ENCODE results near the gene KCNK4. TPM values are rescaled to one million over a fixed set of nuclear protein-coding genes. Genes with fewer than 3 reads are reported as not detected.
"Not testable (repeated sequence)": the region's sequence is repeated elsewhere in the genome, so short reads cannot be mapped to it uniquely, and the experiment has no call there.

Gene KCNK4
- total RNA-seq, 2 donors from 2014 or later, result not detected

- Histone ChIP-seq H3K9me3 (no peaks in the 10 kb centered on the region), H3K4me1 (ENCODE audit: control insufficient read depth in 1 of 2, low read depth in 2 of 2) (peaks cover 14 to 40% of the 10 kb centered on the region in 2 donors), H3K27ac (peak overlapping the region; percentile 78 to 90), H3K27me3 (replicated peaks; ENCODE audit: insufficient read depth) (no peaks in the 10 kb centered on the region), H3K36me3 (peaks cover 9% of the 10 kb centered on the region), H3K4me3 (peak overlapping the region; percentile 73)
- no peak for TF ChIP-seq CTCF (IDR thresholded peaks at IDR 0.05)
- no peak for ATAC-seq (ENCODE audit: insufficient number of reproducible peaks, low FRiP score, low read depth)
- DNase-seq (ENCODE audit: low spot score), result no peak
These were observed 45.7 kb upstream of the KCNK4 start for GRCh38 chr11:64245401-64245796.

- Histone ChIP-seq H3K4me3 (peak overlapping the region; percentile 73), H3K4me1 (ENCODE audit: control insufficient read depth in 1 of 2, low read depth in 2 of 2) (peaks cover 19 to 44% of the 10 kb centered on the region in 2 donors), H3K27ac (peak overlapping the region; percentile 78 to 90), H3K36me3 (peaks cover 9% of the 10 kb centered on the region), H3K9me3 (no peaks in the 10 kb centered on the region), H3K27me3 (replicated peaks; ENCODE audit: insufficient read depth) (no peaks in the 10 kb centered on the region)
- no peak for TF ChIP-seq CTCF (IDR thresholded peaks at IDR 0.05)
- peak; percentile 69 for DNase-seq (ENCODE audit: low spot score)
- ATAC-seq (ENCODE audit: insufficient number of reproducible peaks, low FRiP score, low read depth), result no peak
These were observed 45.1 kb upstream of the KCNK4 start for GRCh38 chr11:64245797-64246620.

GRCh38 chr11:64246621-64246870, 44.6 kb upstream of the KCNK4 start:
- DNase-seq (ENCODE audit: low spot score); H3K9me3 ChIP-seq; H3K27me3 ChIP-seq (replicated peaks; ENCODE audit: insufficient read depth); ATAC-seq (ENCODE audit: insufficient number of reproducible peaks, low FRiP score, low read depth); H3K36me3 ChIP-seq: not testable (repeated sequence)
- peak overlapping the region in 1 of 2 donors; percentile 93 for H3K27ac ChIP-seq
- peak overlapping the region; percentile 98 for H3K4me3 ChIP-seq
- H3K4me1 ChIP-seq (ENCODE audit: control insufficient read depth in 1 of 2, low read depth in 2 of 2), result peaks cover 19 to 46% of the 10 kb centered on the region in 2 donors

- TF ChIP-seq CTCF (IDR thresholded peaks at IDR 0.05), result peak; percentile 11
- DNase-seq (ENCODE audit: low spot score) (peak; percentile 58), ATAC-seq (ENCODE audit: insufficient number of reproducible peaks, low FRiP score, low read depth) (no peak)
- Histone ChIP-seq H3K4me1 (ENCODE audit: control insufficient read depth in 1 of 2, low read depth in 2 of 2) (peaks cover 20 to 47% of the 10 kb centered on the region in 2 donors), H3K9me3 (no peaks in the 10 kb centered on the region), H3K4me3 (peak within 1 kb of the TSS; percentile 98), H3K36me3 (peaks cover 9% of the 10 kb centered on the region), H3K27ac (peak within 1 kb of the TSS; percentile 78 to 93), H3K27me3 (replicated peaks; ENCODE audit: insufficient read depth) (no peaks in the 10 kb centered on the region)
These were observed 44.0 kb upstream of the KCNK4 start, which contains the start of gene PPP1R14B for GRCh38 chr11:64246871-64247728. Gene PPP1R14B (minus strand): TSS chr11:64246943. CDS start chr11:64246673, 270 bp downstream.

DNA sequence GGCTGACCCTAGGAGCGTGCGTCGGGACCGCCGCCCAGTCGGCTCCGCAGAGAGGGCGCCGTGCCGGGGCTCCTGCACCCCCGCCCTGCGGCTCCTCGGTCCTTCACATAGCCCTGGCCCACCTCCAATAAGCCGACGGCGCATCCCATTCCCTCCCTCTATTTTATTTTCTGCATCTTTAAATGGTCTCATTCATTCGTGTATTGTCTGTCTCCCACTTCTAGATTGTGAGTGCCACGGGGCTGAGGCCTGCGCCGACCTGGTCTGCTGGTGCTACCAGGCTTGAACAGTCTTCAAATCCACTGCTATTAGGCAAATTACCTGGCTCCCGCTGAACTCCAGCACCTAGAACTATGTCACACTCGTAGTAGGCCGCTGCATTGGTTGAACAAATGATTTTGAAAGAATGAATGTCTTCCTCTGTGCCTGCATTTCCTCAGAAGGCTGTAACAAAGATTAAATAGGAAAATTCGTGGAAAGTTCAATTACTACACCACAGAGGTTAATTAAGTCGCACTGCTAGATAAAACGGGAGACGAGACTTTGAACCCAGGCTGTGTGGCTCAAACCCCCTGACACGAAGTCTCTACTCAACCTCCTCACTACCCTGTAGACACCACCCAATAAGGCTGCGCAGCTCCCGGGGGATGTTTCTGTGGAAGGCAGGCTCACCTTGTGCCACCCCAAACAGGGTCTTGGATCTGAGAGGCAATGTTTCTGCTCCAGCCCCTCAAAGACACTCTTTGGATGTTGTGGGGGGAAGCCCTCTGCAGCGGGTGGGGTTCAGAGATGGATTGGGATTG, 43.2 kb upstream of the KCNK4 start:
- ATAC-seq (ENCODE audit: insufficient number of reproducible peaks, low FRiP score, low read depth) (no peak), DNase-seq (ENCODE audit: low spot score) (no peak)
- no peak for TF ChIP-seq CTCF (IDR thresholded peaks at IDR 0.05)
- no peaks in the 10 kb centered on the region for H3K9me3 ChIP-seq
- peaks cover 9% of the 10 kb centered on the region for H3K36me3 ChIP-seq
- H3K27me3 ChIP-seq (replicated peaks; ENCODE audit: insufficient read depth), result no peaks in the 10 kb centered on the region
- H3K4me1 ChIP-seq (ENCODE audit: control insufficient read depth in 1 of 2, low read depth in 2 of 2), result peaks cover 22 to 47% of the 10 kb centered on the region in 2 donors
- peak overlapping the region in 1 of 2 donors; percentile 93 for H3K27ac ChIP-seq
- H3K4me3 ChIP-seq, result peak overlapping the region; percentile 98
